ENCODE measurements around the gene KCNA2.
A peak's percentile ranks its signal among the peaks of the same experiment; 100 is the strongest.

The KCNA2 gene

GRCh38 chr1:110556471-110556807, 49.7 kb downstream of the KCNA2 start:
- H3K4me3 ChIP-seq (replicated peaks; ENCODE audit: insufficient read depth, low read length) = no peak overlapping the region
- no peak overlapping the region for H3K27ac ChIP-seq (replicated peaks)
- H3K27me3 ChIP-seq (ENCODE audit: insufficient read depth, poor library complexity, severe bottlenecking) = peaks cover 25% of the 10 kb centered on the region
- DNase-seq (ENCODE audit: low read depth in 1 of 2, low spot score in 1 of 2) = no peak
- TF ChIP-seq GABPA (IDR thresholded peaks at IDR 0.05; ENCODE audit: low read depth) (no peak), POLR2AphosphoS5 (IDR thresholded peaks at IDR 0.05; ENCODE audit: low read depth) (no peak), REST (IDR thresholded peaks at IDR 0.05; ENCODE audit: insufficient replicate concordance, low read depth) (no peak), CTCF (IDR thresholded peaks at IDR 0.05; ENCODE audit: insufficient read depth, low read length) (no peak), SPI1 (IDR thresholded peaks at IDR 0.05; ENCODE audit: borderline replicate concordance, low read depth) (no peak)

GRCh38 chr1:110555807-110556470, 50.2 kb downstream of the KCNA2 start:
- Histone ChIP-seq H3K4me3 (replicated peaks; ENCODE audit: insufficient read depth, low read length) (no peak overlapping the region), H3K27me3 (ENCODE audit: insufficient read depth, poor library complexity, severe bottlenecking) (peaks cover 25% of the 10 kb centered on the region), H3K27ac (replicated peaks) (no peak overlapping the region)
- DNase-seq (ENCODE audit: low read depth in 1 of 2, low spot score in 1 of 2) = no peak
- TF ChIP-seq CTCF (IDR thresholded peaks at IDR 0.05; ENCODE audit: insufficient read depth, low read length) = no peak
- no peak for TF ChIP-seq POLR2AphosphoS5 (IDR thresholded peaks at IDR 0.05; ENCODE audit: low read depth)
- no peak for TF ChIP-seq REST (IDR thresholded peaks at IDR 0.05; ENCODE audit: insufficient replicate concordance, low read depth)
- no peak for TF ChIP-seq GABPA (IDR thresholded peaks at IDR 0.05; ENCODE audit: low read depth)
- no peak for TF ChIP-seq SPI1 (IDR thresholded peaks at IDR 0.05; ENCODE audit: borderline replicate concordance, low read depth)

GRCh38 chr1:110554871-110555801, 51.0 kb downstream of the KCNA2 start:
- no peak overlapping the region for H3K27ac ChIP-seq (replicated peaks)
- DNase-seq (ENCODE audit: low read depth in 1 of 2, low spot score in 1 of 2) = peak; percentile 13 to 17
- no peak for TF ChIP-seq GABPA (IDR thresholded peaks at IDR 0.05; ENCODE audit: low read depth)
- TF ChIP-seq CTCF (IDR thresholded peaks at IDR 0.05; ENCODE audit: insufficient read depth, low read length) = peak; percentile 29
- peaks cover 25% of the 10 kb centered on the region for H3K27me3 ChIP-seq (ENCODE audit: insufficient read depth, poor library complexity, severe bottlenecking)
- H3K4me3 ChIP-seq (replicated peaks; ENCODE audit: insufficient read depth, low read length) = peak overlapping the region; percentile 22

All from HL-60 (cell line).